GM12875 (cell line): Measurements from ENCODE around the gene C1orf122.

ENCODE experiments used
- H3K4me3 ChIP-seq: one replicate; pipeline ENCODE4 v1.5.1; 2011; ENCODE audit warnings: low read depth, low read length, control low read depth
- TF ChIP-seq, protein P1 (sequence below): IDR thresholded peaks from 2 replicates; pipeline ENCODE4 v1.5.1; 2011; ENCODE audit warnings: low read depth, mild to moderate bottlenecking, control low read depth, inconsistent platforms, low read length, moderate library complexity, borderline replicate concordance; ENCODE audit not compliant: insufficient read depth

The C1orf122 gene

DNA sequence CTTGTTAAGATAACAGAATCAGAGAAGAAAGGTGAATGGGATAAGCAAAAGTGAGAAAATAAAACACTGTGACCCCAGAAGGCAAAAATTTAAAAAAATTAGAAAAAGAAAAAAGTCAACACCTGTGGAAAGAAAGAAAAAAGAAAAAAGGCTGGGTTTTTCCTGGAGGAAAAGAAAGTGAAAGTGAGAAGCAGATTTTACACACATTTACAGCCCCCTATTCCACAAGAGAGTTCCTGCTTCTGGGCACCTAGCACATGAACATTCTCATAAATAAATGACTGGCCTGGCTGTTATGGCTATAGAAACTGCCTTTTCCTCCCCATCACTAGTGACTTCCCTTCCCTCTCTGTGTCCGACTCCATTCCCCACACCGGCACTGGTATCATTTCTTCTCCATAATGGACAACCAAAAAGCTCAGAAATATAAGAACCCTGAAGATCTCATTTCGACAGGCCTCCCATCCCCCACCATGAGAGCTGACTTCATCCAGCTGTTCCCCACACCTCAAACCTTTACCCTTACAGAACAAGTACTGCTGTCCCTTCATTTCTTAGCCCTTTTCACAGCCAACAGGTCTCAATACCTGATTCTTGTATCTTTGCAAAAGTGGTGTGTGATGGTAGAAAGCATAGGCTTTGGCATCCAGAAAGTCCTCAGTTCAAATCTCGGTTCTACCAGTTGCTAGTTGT is 39.2 kb downstream of the C1orf122 start:
- TF ChIP-seq, protein P1, sequence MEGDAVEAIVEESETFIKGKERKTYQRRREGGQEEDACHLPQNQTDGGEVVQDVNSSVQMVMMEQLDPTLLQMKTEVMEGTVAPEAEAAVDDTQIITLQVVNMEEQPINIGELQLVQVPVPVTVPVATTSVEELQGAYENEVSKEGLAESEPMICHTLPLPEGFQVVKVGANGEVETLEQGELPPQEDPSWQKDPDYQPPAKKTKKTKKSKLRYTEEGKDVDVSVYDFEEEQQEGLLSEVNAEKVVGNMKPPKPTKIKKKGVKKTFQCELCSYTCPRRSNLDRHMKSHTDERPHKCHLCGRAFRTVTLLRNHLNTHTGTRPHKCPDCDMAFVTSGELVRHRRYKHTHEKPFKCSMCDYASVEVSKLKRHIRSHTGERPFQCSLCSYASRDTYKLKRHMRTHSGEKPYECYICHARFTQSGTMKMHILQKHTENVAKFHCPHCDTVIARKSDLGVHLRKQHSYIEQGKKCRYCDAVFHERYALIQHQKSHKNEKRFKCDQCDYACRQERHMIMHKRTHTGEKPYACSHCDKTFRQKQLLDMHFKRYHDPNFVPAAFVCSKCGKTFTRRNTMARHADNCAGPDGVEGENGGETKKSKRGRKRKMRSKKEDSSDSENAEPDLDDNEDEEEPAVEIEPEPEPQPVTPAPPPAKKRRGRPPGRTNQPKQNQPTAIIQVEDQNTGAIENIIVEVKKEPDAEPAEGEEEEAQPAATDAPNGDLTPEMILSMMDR = no peak
- peak overlapping the region; percentile 14 for H3K4me3 ChIP-seq

DNA sequence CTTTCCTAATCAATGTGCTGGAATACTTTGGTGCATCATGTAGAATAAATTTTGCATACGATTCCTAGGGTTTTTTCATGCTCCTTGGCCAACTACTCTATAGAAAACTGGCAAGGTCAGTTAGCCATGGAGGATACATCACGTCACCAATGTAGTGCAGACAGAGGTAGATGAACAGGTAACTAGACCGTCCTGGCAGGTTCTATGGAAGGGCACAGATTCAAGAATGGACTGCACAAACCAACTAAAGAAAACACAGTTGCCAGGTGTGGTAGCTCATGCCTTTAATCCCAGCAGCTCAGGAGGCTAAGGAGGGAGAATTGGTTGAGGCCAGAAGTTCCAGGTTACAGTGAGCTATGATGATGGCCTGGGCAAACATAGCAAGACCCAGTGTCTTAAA is 41.9 kb downstream of the C1orf122 start:
- H3K4me3 ChIP-seq = no peak overlapping the region
- TF ChIP-seq, protein P1 = no peak

DNA sequence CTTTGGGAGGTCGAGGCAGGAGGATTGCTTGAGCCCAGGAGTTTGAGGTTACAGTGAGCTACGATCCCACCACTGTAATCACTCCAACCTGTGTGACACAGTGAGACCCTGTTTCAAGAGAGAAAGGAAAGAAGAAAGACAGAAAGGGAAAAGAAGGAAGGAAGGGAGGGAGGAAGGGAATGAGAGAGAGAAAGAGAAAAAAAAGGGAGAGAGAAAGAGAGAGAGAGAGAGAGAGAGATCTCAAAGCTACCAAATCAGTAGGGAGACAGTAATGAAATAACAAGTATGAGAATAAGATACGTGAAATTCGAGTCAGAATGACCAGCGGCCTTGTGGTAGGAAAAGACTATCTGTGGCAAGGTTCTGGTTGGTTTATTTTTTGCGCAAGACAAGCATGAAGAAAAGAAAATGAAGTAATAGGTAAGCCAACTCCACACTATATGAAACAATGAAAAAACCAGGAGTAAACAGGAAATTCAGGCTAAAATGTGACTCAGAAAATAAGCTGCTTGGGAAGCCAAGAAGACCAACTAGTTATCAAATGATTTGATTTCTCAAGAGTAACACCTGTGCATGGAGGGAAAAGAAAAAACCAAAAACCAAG is 42.9 kb downstream of the C1orf122 start:
- TF ChIP-seq, protein P1 = no peak
- no peak overlapping the region for H3K4me3 ChIP-seq

- no peak overlapping the region for H3K4me3 ChIP-seq
- TF ChIP-seq, protein P1 = no peak
Measured at GRCh38 chr1:37851262-37851661, 43.7 kb downstream of the C1orf122 start.

GRCh38 chr1:37851782-37852210 is 44.2 kb downstream of the C1orf122 start:
- H3K4me3 ChIP-seq = no peak overlapping the region

GRCh38 chr1:37853157-37853556 is 45.6 kb downstream of the C1orf122 start:
- TF ChIP-seq, protein P1 = no peak
- H3K4me3 ChIP-seq = no peak overlapping the region

More at GRCh38 chr1:37851782-37852210, 44.2 kb downstream of the C1orf122 start:
- TF ChIP-seq, protein P1 = no peak

- H3K4me3 ChIP-seq = no peak overlapping the region
- TF ChIP-seq, protein P1 = no peak
Measured at GRCh38 chr1:37854406-37854805, 46.8 kb downstream of the C1orf122 start.
